ENCODE measurements around the gene LARGE1.

LARGE1 gene

GRCh38 chr22:33429281-33429680, 491.0 kb downstream of the LARGE1 start:
- no peak for TF ChIP-seq ZBTB7A (IDR thresholded peaks at IDR 0.05; ENCODE audit: low read depth)
- no peak for TF ChIP-seq TEAD4 (IDR thresholded peaks at IDR 0.05)
- TF ChIP-seq EGR1 (IDR thresholded peaks at IDR 0.05), result no peak
- TF ChIP-seq CREB1 (IDR thresholded peaks at IDR 0.05; ENCODE audit: low read depth), result no peak
- no peak for TF ChIP-seq TAF1 (IDR thresholded peaks at IDR 0.05; ENCODE audit: low read depth)
- no peak for TF ChIP-seq EP300 (IDR thresholded peaks at IDR 0.05; ENCODE audit: borderline replicate concordance)
- TF ChIP-seq TCF12 (IDR thresholded peaks at IDR 0.05; ENCODE audit: low read depth), result no peak
- TF ChIP-seq USF1 (IDR thresholded peaks at IDR 0.05), result no peak
- no peak for TF ChIP-seq CEBPB (IDR thresholded peaks at IDR 0.05)
- TF ChIP-seq FOXM1 (IDR thresholded peaks at IDR 0.05; ENCODE audit: borderline replicate concordance, low read depth), result no peak
- no peak for TF ChIP-seq REST (IDR thresholded peaks at IDR 0.05; ENCODE audit: low read depth)
- no peak for TF ChIP-seq RAD21 (IDR thresholded peaks at IDR 0.05; ENCODE audit: low read depth)
- TF ChIP-seq YY1 (IDR thresholded peaks at IDR 0.05; ENCODE audit: low read depth), result no peak
- TF ChIP-seq MAX (IDR thresholded peaks at IDR 0.05), result no peak
- no peak for TF ChIP-seq NFIC (IDR thresholded peaks at IDR 0.05)

GRCh38 chr22:33427461-33427860, 492.8 kb downstream of the LARGE1 start:
- TF ChIP-seq ZBTB7A (IDR thresholded peaks at IDR 0.05; ENCODE audit: low read depth) (no peak), RAD21 (IDR thresholded peaks at IDR 0.05; ENCODE audit: low read depth) (no peak), CREB1 (IDR thresholded peaks at IDR 0.05; ENCODE audit: low read depth) (no peak), NFIC (IDR thresholded peaks at IDR 0.05) (no peak), TCF12 (IDR thresholded peaks at IDR 0.05; ENCODE audit: low read depth) (no peak), EGR1 (IDR thresholded peaks at IDR 0.05) (no peak), USF1 (IDR thresholded peaks at IDR 0.05) (no peak), EP300 (IDR thresholded peaks at IDR 0.05; ENCODE audit: borderline replicate concordance) (no peak), FOXM1 (IDR thresholded peaks at IDR 0.05; ENCODE audit: borderline replicate concordance, low read depth) (no peak)

GRCh38 chr22:33426451-33426850, 493.8 kb downstream of the LARGE1 start:
- TF ChIP-seq ZBTB7A (IDR thresholded peaks at IDR 0.05; ENCODE audit: low read depth), result no peak
- no peak for TF ChIP-seq CEBPB (IDR thresholded peaks at IDR 0.05)
- no peak for TF ChIP-seq NFIC (IDR thresholded peaks at IDR 0.05)
- TF ChIP-seq TAF1 (IDR thresholded peaks at IDR 0.05; ENCODE audit: low read depth), result no peak

GRCh38 chr22:33421859-33422258, 498.4 kb downstream of the LARGE1 start:
- no peak for TF ChIP-seq MAX (IDR thresholded peaks at IDR 0.05)
- no peak for TF ChIP-seq CREB1 (IDR thresholded peaks at IDR 0.05; ENCODE audit: low read depth)
- no peak for TF ChIP-seq USF1 (IDR thresholded peaks at IDR 0.05)
- no peak for TF ChIP-seq REST (IDR thresholded peaks at IDR 0.05; ENCODE audit: low read depth)
- no peak for TF ChIP-seq TEAD4 (IDR thresholded peaks at IDR 0.05)
- TF ChIP-seq EGR1 (IDR thresholded peaks at IDR 0.05), result no peak
- TF ChIP-seq TAF1 (IDR thresholded peaks at IDR 0.05; ENCODE audit: low read depth), result no peak
- no peak for TF ChIP-seq YY1 (IDR thresholded peaks at IDR 0.05; ENCODE audit: low read depth)
- TF ChIP-seq RAD21 (IDR thresholded peaks at IDR 0.05; ENCODE audit: low read depth), result no peak
- TF ChIP-seq ZBTB7A (IDR thresholded peaks at IDR 0.05; ENCODE audit: low read depth), result no peak
- TF ChIP-seq CEBPB (IDR thresholded peaks at IDR 0.05), result no peak

GRCh38 chr22:33418484-33418883, 501.8 kb downstream of the LARGE1 start:
- TF ChIP-seq CEBPB (IDR thresholded peaks at IDR 0.05) (no peak), EGR1 (IDR thresholded peaks at IDR 0.05) (no peak), EP300 (IDR thresholded peaks at IDR 0.05; ENCODE audit: borderline replicate concordance) (no peak), TEAD4 (IDR thresholded peaks at IDR 0.05) (no peak), REST (IDR thresholded peaks at IDR 0.05; ENCODE audit: low read depth) (no peak), USF1 (IDR thresholded peaks at IDR 0.05) (no peak), YY1 (IDR thresholded peaks at IDR 0.05; ENCODE audit: low read depth) (no peak)
